Activated CD8-positive, alpha-beta memory T cell treated with anti-CD3 and anti-CD28 coated beads, Interleukin-2, amount 10 ng/mL, durations not matched to agents 7 days and 5 days (primary cell): ENCODE results near the gene TRIM47. TPM values are rescaled to one million over a fixed set of nuclear protein-coding genes. Genes with fewer than 3 reads are reported as not detected.
A peak's percentile ranks its signal among the peaks of the same experiment; 100 is the strongest.

ENCODE experiments used
- ATAC-seq: fragments of 150-1000 bp; cut with Tn5 transposase; one replicate; pipeline ENCODE4 v1.10.0; 2021; ENCODE audit warnings: moderate library complexity
- CTCF ChIA-PET: fragments of 350-600 bp; sonication (Branson Sonifier 250); formaldehyde crosslinking; loops from one replicate; lab custom pipeline; 2021; ENCODE audit warnings: antibody characterized with exemption; lab: Charles Lee
- DNase-seq: peaks from one replicate; pipeline ENCODE4 v3.0.0-alpha.2; 2020
- H3K27ac Mint-ChIP-seq: one replicate; pipeline ENCODE4 v1.8.0; 2021; ENCODE audit warnings: mild to moderate bottlenecking, mixed read lengths
- H3K27me3 Mint-ChIP-seq: one replicate; pipeline ENCODE4 v1.8.0; 2021; ENCODE audit warnings: mixed read lengths
- H3K36me3 Mint-ChIP-seq: one replicate; pipeline ENCODE4 v1.8.0; 2021; ENCODE audit warnings: mild to moderate bottlenecking, mixed read lengths
- H3K4me1 Mint-ChIP-seq: one replicate; pipeline ENCODE4 v1.8.0; 2021; ENCODE audit warnings: mixed read lengths
- H3K4me3 Mint-ChIP-seq: one replicate; pipeline ENCODE4 v1.8.0; 2021; ENCODE audit warnings: mild to moderate bottlenecking, moderate library complexity, mixed read lengths
- H3K9me3 Mint-ChIP-seq: one replicate; pipeline ENCODE4 v1.8.0; 2022; ENCODE audit warnings: low read depth, mixed read lengths
- total RNA-seq, 2 experiments: library from RNA; stranded (reverse); gene quantifications; one replicate each; pipeline ENCODE4 v1.2.3, GENCODE V29; 2021

The TRIM47 gene
- total RNA-seq, 2 experiments from 2014 or later = 13.4 to 24.3 TPM

DNA sequence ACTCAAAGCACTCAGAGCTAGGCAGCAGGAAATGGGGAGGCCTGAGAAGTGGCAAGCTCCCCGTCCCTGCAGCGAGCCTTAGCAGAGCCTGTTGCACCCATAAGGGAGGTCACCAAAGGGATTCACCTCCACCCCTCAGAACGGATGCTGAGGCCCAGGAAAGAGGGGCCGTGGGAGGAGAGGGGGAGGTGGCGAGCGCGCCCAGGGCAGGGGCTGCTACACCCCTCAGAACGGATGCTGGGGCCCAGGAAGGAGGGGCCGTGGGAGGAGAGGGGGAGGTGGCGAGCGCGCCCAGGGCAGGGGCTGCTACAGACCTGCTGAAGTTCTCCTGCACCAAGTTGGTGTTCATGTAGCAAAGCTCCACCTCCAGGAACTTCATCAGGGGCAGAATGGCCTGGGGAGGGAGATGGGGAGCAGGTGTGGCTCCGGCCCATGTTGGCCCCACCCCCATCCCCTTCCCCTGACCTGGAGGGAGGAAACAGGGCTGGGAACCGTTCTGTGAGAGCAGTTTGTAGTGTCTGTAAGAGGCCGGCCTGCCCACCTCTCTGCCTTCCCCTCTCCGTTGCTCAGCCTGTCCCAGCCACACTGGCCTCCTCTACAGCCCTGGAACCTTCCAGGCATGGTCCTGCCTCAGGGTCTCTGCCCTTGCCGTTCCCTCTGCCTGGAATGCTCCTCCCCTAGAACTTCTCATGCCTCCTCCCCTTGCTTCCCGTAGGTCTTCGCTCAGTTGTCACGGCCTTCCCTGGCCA, 45.6 kb downstream of the TRIM47 start:
- Mint-ChIP-seq H3K9me3 (no peaks in the 10 kb centered on the region), H3K27ac (peak overlapping the region; percentile 95), H3K4me3 (peak overlapping the region; percentile 71), H3K27me3 (no peaks in the 10 kb centered on the region), H3K4me1 (peaks cover 47% of the 10 kb centered on the region), H3K36me3 (peaks cover 41% of the 10 kb centered on the region)
- DNase-seq (peak; percentile 73), ATAC-seq (peak; percentile 61)
- CTCF ChIA-PET = interaction anchor here (0.8 to 3.6 kb wide), 17 partner anchors 9 to 172 kb away, joined by 3 to 21 read pairs (median 5); partner anchors contain the start of genes GALK1, TRIM65 and UNC13D

DNA sequence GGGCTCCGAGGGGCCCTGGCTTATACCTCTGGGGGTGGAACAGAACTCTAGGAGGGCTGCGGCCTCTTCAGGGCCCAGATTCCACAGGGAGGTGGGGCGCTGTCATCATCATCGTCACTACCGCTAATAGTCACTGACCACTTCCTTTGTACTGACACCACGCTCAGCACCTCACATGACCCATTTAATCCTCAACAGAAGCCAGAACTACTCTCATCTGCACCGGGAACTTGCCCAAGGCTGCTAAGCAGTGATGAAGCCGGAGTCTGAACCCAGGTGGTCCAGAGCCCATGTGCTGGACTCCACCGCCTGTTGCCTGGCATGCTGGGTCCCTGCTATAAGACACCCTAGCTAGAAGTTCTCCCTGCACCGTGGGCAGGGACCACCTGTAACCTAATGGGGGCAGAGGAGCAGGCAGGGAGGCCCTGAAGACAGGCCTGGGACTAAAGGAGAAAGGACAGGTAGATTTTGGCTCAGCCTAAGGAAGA, 46.2 kb downstream of the TRIM47 start:
- CTCF ChIA-PET = interaction anchor here (0.8 to 3.6 kb wide), 17 partner anchors 9 to 173 kb away, joined by 3 to 21 read pairs (median 5); partner anchors contain the start of genes GALK1, TRIM65, UNC13D and WBP2

DNA sequence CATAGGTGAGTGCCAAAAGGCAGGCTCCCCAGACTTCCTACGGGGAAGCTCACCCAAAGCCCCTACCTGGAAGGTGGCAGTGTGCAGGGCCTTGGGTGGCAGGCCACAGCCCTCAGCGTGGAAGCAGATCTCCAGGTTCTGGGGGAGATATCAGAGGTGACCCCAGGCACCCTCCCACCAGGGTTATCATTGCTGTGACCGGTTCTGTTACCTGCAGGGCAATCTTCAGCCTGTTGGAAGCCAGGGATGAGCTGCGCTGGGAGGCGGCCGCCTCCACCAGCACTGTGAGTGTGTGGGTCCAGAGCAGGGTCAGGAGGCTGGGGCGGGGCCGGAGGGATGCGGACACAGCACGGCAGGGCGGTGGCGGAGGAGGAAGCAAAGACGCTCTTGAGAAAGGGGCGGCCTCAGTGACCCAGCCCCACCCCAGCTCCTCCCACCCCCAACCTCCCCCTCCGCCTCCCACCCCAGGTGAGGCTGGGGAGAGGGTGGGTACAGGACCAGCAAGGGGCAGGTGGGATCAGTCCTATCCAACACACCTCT, 47.3 kb downstream of the TRIM47 start:
- no peak for ATAC-seq
- Mint-ChIP-seq H3K4me3 (no peak overlapping the region), H3K9me3 (no peaks in the 10 kb centered on the region), H3K4me1 (peaks cover 48% of the 10 kb centered on the region), H3K27me3 (no peaks in the 10 kb centered on the region), H3K27ac (peak overlapping the region; percentile 95), H3K36me3 (peaks cover 40% of the 10 kb centered on the region)
- no peak for DNase-seq
- CTCF ChIA-PET = interaction anchor here (1.4 to 3.4 kb wide), 10 partner anchors 9 to 198 kb away, joined by 4 to 19 read pairs (median 7); partner anchors contain the start of genes SMIM5 and WBP2

More for the DNA sequence above, 46.2 kb downstream of the TRIM47 start:
- peak overlapping the region; percentile 95 for H3K27ac Mint-ChIP-seq
- peak; percentile 89 for DNase-seq
- peaks cover 45% of the 10 kb centered on the region for H3K4me1 Mint-ChIP-seq
- H3K27me3 Mint-ChIP-seq = no peaks in the 10 kb centered on the region
- peaks cover 38% of the 10 kb centered on the region for H3K36me3 Mint-ChIP-seq
- H3K4me3 Mint-ChIP-seq = peak overlapping the region; percentile 71
- no peaks in the 10 kb centered on the region for H3K9me3 Mint-ChIP-seq
- ATAC-seq = peak; percentile 74

DNA sequence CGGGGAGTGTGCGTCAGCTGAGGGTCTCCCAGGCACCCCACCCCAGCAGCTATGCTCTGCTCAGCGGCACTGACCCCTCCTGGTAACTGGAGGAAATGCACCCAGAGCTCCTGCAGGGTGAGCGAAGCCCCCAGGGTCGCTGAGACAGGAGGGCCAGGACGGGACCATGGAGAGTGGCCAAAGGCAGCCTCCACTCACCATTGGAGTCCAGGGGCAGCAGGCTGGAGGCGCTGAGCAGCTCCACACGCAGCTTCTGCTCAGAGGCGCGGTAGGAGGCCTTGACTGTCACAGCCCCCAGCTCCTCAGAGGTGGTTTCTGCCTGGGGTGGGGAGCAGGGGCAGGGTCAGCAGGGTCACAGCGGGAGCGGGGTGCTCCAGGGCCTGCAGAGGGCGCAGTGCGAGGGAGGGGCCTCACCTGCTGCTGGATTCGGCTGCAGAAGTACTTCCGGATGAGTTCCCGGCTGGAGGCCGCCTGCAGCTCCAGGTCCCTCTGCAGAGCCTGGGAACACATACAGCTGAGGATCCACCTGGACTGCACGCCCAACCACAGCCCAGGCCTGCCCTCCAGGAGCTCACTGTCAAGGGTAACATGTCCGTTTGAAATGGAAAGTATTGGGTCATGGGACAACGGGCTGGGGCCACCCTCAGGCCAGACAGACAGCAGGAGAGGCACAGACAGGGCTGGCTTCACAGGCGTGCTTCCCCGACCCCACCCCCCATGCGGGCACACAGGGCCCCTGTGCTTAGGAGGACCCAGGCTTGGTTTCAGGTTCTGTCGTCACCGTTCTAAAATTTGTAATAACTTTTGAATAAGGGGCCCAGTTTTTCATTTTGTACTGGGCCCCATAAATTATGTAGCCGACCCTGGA, 48.0 kb downstream of the TRIM47 start:
- H3K36me3 Mint-ChIP-seq = peaks cover 37% of the 10 kb centered on the region
- H3K27me3 Mint-ChIP-seq = no peaks in the 10 kb centered on the region
- DNase-seq = no peak
- no peak for ATAC-seq
- CTCF ChIA-PET = interaction anchor here (0.6 to 3.4 kb wide), 25 partner anchors 9 to 198 kb away, joined by 3 to 19 read pairs (median 5); partner anchors contain the start of genes GALK1, SMIM5, TRIM47 and UNC13D
- H3K4me1 Mint-ChIP-seq = peaks cover 43% of the 10 kb centered on the region
- H3K9me3 Mint-ChIP-seq = no peaks in the 10 kb centered on the region
- no peak overlapping the region for H3K4me3 Mint-ChIP-seq
- H3K27ac Mint-ChIP-seq = peak overlapping the region; percentile 77

DNA sequence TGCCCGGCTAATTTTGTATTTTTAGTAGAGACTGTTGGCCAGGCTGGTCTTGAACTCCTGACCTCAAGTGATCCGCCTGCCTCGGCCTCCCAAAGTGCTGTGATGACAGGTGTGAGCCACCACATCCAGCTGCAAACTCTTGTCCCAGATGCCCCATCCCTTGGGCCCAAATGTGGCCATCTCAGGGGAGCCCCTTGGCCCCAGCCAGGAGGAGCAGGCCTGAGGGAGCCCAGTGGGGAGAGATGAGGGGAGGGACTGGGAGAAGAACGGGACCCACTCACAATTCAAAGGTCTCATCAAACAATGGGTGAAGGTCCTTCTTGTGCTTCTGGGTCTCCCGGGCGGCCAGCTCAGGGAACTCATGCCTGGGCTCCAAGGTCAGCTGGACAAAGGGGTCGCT, 48.6 kb downstream of the TRIM47 start:
- Mint-ChIP-seq H3K27ac (peak overlapping the region; percentile 59), H3K4me3 (no peak overlapping the region), H3K36me3 (peaks cover 34% of the 10 kb centered on the region), H3K9me3 (no peaks in the 10 kb centered on the region), H3K27me3 (no peaks in the 10 kb centered on the region), H3K4me1 (peaks cover 39% of the 10 kb centered on the region)
- ATAC-seq (no peak), DNase-seq (no peak)
- CTCF ChIA-PET = interaction anchor here (0.7 to 3.4 kb wide), 23 partner anchors 10 to 196 kb away, joined by 3 to 19 read pairs (median 5); partner anchors contain the start of genes GALK1, SMIM5, TRIM47 and UNC13D

DNA sequence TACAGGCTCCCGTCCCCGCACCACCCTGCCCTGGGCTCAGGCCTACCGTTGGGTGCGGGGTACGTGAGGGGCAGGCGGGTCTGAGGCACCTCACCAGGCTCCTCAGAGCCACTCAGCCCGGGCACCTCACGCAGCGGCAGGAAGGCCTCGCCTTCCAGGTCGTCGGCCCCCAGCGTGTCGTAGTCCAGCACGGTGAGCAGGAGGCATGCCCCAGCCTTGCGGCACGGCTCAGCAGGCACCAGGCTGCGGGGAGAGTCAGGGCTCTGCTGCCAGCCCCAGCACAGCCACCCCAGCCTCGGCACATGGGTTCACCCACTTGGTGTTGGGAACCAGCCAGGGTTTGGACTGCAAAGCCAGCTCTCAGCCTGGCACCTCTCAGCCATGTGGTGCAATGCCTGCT, 49.6 kb downstream of the TRIM47 start:
- Mint-ChIP-seq H3K27me3 (no peaks in the 10 kb centered on the region), H3K36me3 (peaks cover 28% of the 10 kb centered on the region), H3K9me3 (no peaks in the 10 kb centered on the region), H3K4me3 (no peak overlapping the region), H3K4me1 (peaks cover 29% of the 10 kb centered on the region), H3K27ac (peak overlapping the region; percentile 19)
- no peak for DNase-seq
- no peak for ATAC-seq
- CTCF ChIA-PET = interaction anchor here (1.0 to 3.4 kb wide), 10 partner anchors 15 to 75 kb away, joined by 3 to 19 read pairs (median 8); partner anchors contain the start of genes GALK1, UNC13D, UNK and WBP2

DNA sequence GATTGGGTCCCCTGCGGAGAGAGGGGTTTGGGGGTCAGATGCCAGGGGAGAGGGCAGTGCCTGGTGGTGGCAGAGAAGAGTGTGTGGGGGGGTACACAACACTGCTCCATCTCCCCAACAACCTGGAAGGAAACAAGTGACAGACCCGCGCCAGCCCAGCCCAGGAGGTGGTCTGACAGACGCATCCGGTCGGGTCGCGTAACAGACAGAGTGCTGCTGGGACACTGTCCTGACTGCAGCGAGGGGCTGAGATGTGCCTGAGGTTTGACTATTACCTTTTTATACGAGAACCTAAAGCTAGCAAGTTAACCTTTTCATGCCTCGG, 50.3 kb downstream of the TRIM47 start:
- CTCF ChIA-PET = interaction anchor here (1.0 to 3.4 kb wide), 14 partner anchors 15 to 74 kb away, joined by 3 to 19 read pairs (median 7); partner anchors contain the start of genes GALK1, UNC13D, UNK and WBP2
- DNase-seq (peak; percentile 70), ATAC-seq (peak; percentile 8)
- peak overlapping the region; percentile 8 for H3K4me3 Mint-ChIP-seq
- H3K9me3 Mint-ChIP-seq = no peaks in the 10 kb centered on the region
- peak overlapping the region; percentile 90 for H3K27ac Mint-ChIP-seq
- peaks cover 22% of the 10 kb centered on the region for H3K4me1 Mint-ChIP-seq
- H3K27me3 Mint-ChIP-seq = no peaks in the 10 kb centered on the region
- H3K36me3 Mint-ChIP-seq = peaks cover 22% of the 10 kb centered on the region

DNA sequence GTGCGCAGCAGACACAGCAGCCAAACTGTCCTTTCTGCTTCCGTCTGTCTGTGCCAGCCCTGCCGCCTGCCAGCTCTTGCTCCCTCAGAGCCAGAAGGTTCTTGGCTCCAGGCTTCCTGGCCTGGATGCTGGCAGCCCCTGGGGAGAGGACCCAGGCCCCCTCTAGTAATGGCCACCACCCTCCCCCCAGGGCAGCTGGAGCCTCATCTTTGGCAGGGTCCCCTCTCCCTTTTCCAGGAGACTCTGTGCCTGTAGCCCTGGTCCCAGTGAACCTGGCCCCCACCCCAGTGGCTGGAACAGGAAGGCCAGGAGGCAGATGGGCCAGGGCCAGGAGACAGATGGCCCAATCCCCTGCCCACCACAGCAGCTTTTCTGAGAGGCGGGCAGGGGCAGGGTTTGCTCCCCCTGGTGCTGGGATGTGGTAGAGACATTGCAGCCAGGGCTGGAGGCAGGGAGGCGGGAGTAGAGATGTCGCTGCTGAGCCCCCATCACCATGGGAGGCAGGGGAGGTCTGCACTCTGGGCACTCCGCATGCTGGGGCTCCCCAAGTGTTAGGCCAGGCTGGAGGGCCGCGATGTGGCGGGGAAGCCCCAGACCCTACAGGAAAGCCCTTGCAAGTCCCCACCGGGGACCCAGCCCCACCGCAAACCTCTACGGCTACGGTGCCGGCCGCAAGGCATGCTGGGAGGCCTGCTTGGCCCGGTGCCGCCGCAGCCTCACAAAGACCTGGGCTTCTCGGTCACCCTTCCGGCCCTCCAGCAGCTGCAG, 50.9 kb downstream of the TRIM47 start:
- peaks cover 22% of the 10 kb centered on the region for H3K36me3 Mint-ChIP-seq
- peak; percentile 78 for DNase-seq

DNA sequence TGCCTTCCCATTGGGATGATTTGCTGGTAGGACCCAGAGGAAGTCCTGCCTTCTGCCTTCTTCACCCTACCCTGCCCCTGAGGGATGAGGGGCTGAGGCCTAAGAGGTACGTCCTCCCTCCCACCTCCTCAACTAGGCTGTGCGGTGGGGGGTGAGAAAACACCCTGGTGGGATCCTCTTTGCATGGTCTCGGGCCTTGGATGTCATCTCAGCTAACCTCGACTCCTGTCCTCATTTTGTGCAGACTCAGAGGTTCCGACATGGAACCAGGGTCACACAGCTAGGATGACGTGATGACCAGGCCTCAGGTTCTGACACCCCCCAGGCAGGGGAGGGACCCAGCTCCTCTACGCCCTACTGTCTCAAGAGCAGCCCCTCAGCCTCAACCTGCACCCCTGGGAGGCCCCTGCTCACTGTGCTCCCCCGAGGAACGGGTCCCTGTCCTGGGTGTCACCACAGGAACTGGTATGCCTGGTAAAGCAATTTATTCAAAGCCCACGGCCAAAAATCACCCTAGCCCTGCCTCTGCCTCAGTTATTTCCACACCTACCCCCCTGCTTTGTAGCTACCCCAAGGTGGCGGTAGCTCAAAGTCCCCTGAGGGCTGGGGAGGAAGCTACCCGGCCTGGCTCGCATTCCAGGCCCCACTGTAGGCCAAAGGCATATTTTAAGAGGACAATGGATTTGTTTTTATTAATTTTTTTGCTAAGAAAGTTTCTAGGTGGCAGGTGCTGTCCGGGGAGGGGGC, 51.6 kb downstream of the TRIM47 start:
- DNase-seq (no peak), ATAC-seq (no peak)
- Mint-ChIP-seq H3K4me3 (no peak overlapping the region), H3K27me3 (no peaks in the 10 kb centered on the region), H3K27ac (peak overlapping the region; percentile 65), H3K9me3 (no peaks in the 10 kb centered on the region), H3K4me1 (peaks cover 19% of the 10 kb centered on the region), H3K36me3 (peaks cover 18% of the 10 kb centered on the region)
- CTCF ChIA-PET = interaction anchor here (0.9 to 3.3 kb wide), 22 partner anchors 10 to 188 kb away, joined by 3 to 18 read pairs (median 4); partner anchors contain the start of genes GALK1, TRIM65, UNC13D and UNK

More for the DNA sequence above, 50.9 kb downstream of the TRIM47 start:
- CTCF ChIA-PET = interaction anchor here (0.9 to 3.4 kb wide), 24 partner anchors 11 to 187 kb away, joined by 3 to 18 read pairs (median 6); partner anchors contain the start of genes GALK1, TRIM65, UNC13D and UNK
- ATAC-seq = peak; percentile 59
- Mint-ChIP-seq H3K9me3 (no peaks in the 10 kb centered on the region), H3K4me1 (peaks cover 17% of the 10 kb centered on the region), H3K4me3 (peak overlapping the region; percentile 8), H3K27ac (peak overlapping the region; percentile 90), H3K27me3 (no peaks in the 10 kb centered on the region)

DNA sequence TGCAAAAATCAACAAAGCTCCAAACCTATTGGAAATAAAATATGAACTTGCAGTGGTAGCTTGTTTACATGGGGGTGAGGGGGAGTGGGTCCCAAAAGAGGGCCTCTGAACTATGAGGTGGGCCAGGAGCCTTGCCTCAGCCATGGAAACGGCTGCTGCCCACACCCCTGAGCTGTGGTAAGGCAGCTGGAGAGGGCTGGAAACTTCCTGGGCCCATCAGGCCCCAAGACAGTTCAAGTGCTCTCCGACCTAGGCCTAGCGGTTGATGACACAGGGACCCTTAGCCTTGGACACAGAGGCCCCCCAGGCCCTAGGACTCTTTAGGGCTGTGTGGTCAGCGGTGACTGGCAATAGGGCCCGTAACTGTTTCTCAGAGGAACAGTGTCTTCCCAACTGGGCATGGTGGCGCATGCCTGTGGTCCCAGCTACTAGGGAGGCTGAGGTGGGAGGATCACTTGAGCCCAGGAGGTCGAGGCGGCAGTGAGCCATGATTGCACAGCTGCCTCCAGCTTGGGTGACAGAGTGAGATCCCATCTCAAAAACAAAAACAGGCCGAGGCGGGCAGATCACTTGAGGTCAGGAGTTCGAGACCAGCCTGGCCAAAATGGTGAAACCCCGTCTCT, 52.5 kb downstream of the TRIM47 start:
- peaks cover 21% of the 10 kb centered on the region for H3K4me1 Mint-ChIP-seq
- H3K36me3 Mint-ChIP-seq = peaks cover 16% of the 10 kb centered on the region
- H3K9me3 Mint-ChIP-seq = no peaks in the 10 kb centered on the region
- H3K27me3 Mint-ChIP-seq = no peaks in the 10 kb centered on the region
- no peak overlapping the region for H3K4me3 Mint-ChIP-seq
- no peak for ATAC-seq
- CTCF ChIA-PET = interaction anchor here (0.8 to 3.3 kb wide), 12 partner anchors 9 to 189 kb away, joined by 3 to 18 read pairs (median 6); partner anchors contain the start of genes UNC13D and UNK
- DNase-seq = no peak
- H3K27ac Mint-ChIP-seq = no peak overlapping the region

DNA sequence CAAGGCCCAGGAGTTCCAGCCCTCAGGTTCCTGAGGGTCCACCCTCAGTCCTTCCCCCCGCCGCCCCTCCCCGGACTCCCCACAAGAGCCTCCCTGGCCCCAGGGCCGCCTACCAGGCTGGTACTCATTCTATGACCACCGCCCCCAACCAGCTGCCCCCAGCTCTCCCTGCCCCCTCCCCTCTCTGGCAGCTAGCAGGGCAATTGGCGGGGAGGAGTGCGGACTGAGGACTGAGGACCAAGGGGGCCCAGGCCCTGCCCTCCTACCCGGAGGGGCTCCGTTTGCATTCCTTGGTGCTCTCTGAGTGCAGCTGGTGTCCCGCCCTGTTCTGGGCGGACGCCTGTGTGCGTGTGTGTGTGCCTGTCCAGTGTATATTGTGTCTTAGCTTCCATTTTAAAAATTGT, 53.2 kb downstream of the TRIM47 start:
- Mint-ChIP-seq H3K27me3 (no peaks in the 10 kb centered on the region), H3K27ac (no peak overlapping the region), H3K4me3 (no peak overlapping the region), H3K36me3 (peaks cover 12% of the 10 kb centered on the region), H3K4me1 (peaks cover 20% of the 10 kb centered on the region), H3K9me3 (no peaks in the 10 kb centered on the region)
- ATAC-seq (no peak), DNase-seq (no peak)
- CTCF ChIA-PET = interaction anchor here (0.8 to 2.7 kb wide), 8 partner anchors 8 to 77 kb away, joined by 3 to 14 read pairs (median 4); a partner anchor contains a TSS
